Upper lobe of right lung (tissue), 1 donor: ENCODE data around the gene SRPK2. TPM values are rescaled to one million over a fixed set of nuclear protein-coding genes. Genes with fewer than 3 reads are reported as not detected.
"Not testable (repeated sequence)": the region's sequence is repeated elsewhere in the genome, so short reads cannot be mapped to it uniquely, and the experiment has no call there.

Experiments used
- ATAC-seq: fragments of 200-7000 bp; cut with Tn5 transposase; one replicate; pipeline ENCODE4 v1.9.1; 2020; ENCODE audit warnings: mild to moderate bottlenecking, moderate library complexity
- DNase-seq: peaks from one replicate; pipeline ENCODE4 v3.0.0-alpha.2; 2020
- H3K27ac ChIP-seq: fragments of 200-600 bp; one replicate; pipeline ENCODE4 v1.8.0; 2022
- H3K27me3 ChIP-seq: fragments of 200-600 bp; one replicate; pipeline ENCODE4 v1.8.0; 2022; ENCODE audit warnings: mild to moderate bottlenecking
- H3K36me3 ChIP-seq: fragments of 200-600 bp; one replicate; pipeline ENCODE4 v1.8.0; 2022
- H3K4me1 ChIP-seq: fragments of 200-600 bp; one replicate; pipeline ENCODE4 v1.8.0; 2022
- H3K4me3 ChIP-seq: fragments of 200-600 bp; one replicate; pipeline ENCODE4 v1.8.0; 2022; ENCODE audit warnings: mild to moderate bottlenecking
- H3K9me3 ChIP-seq: fragments of 200-600 bp; one replicate; pipeline ENCODE4 v1.8.0; 2022
- CTCF ChIP-seq: fragments of 200-600 bp; IDR thresholded peaks from one replicate; pipeline ENCODE4 v1.8.0; 2022; ENCODE audit warnings: antibody characterized with exemption
- intact Hi-C: fragments of 100-400 bp; cut with DNase I; formaldehyde crosslinking; loops from one replicate; pipeline ENCODE4 v1.11.0; 2022
- total RNA-seq: library from RNA; stranded (reverse); fragmentation: NEBNext Ultra II Directional; extraction: Animal tissue kit (Norgen Biotek cat#: 25700); gene quantifications from one replicate; pipeline ENCODE4 v1.2.1, GENCODE V29; 2021
- donor health status: DM: no; HTN: yes; CAD: no; lungs with severe emphysema.

Gene SRPK2
- total RNA-seq, 1 donor from 2014 or later, result 48.5 TPM

GRCh38 chr7:105325216-105325904, 63.4 kb downstream of the SRPK2 start:
- no peak for TF ChIP-seq CTCF
- DNase-seq (no peak), ATAC-seq (peak; percentile 61)
- Histone ChIP-seq H3K4me3 (no peak overlapping the region), H3K27me3 (no peaks in the 10 kb centered on the region), H3K27ac (no peak overlapping the region), H3K4me1 (no peaks in the 10 kb centered on the region), H3K36me3 (no peaks in the 10 kb centered on the region), H3K9me3 (no peaks in the 10 kb centered on the region)
- intact Hi-C loops, result no loop called here

GRCh38 chr7:105324606-105325005, 64.1 kb downstream of the SRPK2 start:
- H3K4me1 ChIP-seq, DNase-seq, H3K27ac ChIP-seq, H3K9me3 ChIP-seq, ATAC-seq, H3K4me3 ChIP-seq, H3K36me3 ChIP-seq, intact Hi-C loops, H3K27me3 ChIP-seq: not testable (repeated sequence)

GRCh38 chr7:105323366-105323765, 65.4 kb downstream of the SRPK2 start:
- no peaks in the 10 kb centered on the region for H3K27me3 ChIP-seq
- no peaks in the 10 kb centered on the region for H3K9me3 ChIP-seq
- TF ChIP-seq CTCF, result no peak
- ATAC-seq (no peak), DNase-seq (no peak)
- H3K4me3 ChIP-seq, result no peak overlapping the region
- H3K4me1 ChIP-seq, result no peaks in the 10 kb centered on the region
- H3K36me3 ChIP-seq, result no peaks in the 10 kb centered on the region
- no peak overlapping the region for H3K27ac ChIP-seq
- intact Hi-C loops, result no loop called here

- H3K4me3 ChIP-seq, result no peak overlapping the region
- H3K36me3 ChIP-seq, result no peaks in the 10 kb centered on the region
- DNase-seq, result no peak
- no peaks in the 10 kb centered on the region for H3K27me3 ChIP-seq
- ATAC-seq, result no peak
- no peaks in the 10 kb centered on the region for H3K9me3 ChIP-seq
- no peak overlapping the region for H3K27ac ChIP-seq
- intact Hi-C loops, result no loop called here
- no peak for TF ChIP-seq CTCF
- H3K4me1 ChIP-seq, result no peaks in the 10 kb centered on the region
Measured at GRCh38 chr7:105322655-105323277, 66.0 kb downstream of the SRPK2 start.

- Histone ChIP-seq H3K4me3 (no peak overlapping the region), H3K27me3 (no peaks in the 10 kb centered on the region), H3K4me1 (no peaks in the 10 kb centered on the region), H3K27ac (no peak overlapping the region), H3K36me3 (no peaks in the 10 kb centered on the region), H3K9me3 (no peaks in the 10 kb centered on the region)
- ATAC-seq (no peak), DNase-seq (no peak)
- intact Hi-C loops, result no loop called here
- TF ChIP-seq CTCF, result no peak
Measured at GRCh38 chr7:105321754-105322455, 66.8 kb downstream of the SRPK2 start.

GRCh38 chr7:105320896-105321295, 67.8 kb downstream of the SRPK2 start:
- ATAC-seq (no peak), DNase-seq (no peak)

More at GRCh38 chr7:105320896-105321295, 67.8 kb downstream of the SRPK2 start:
- Histone ChIP-seq H3K4me3 (no peak overlapping the region), H3K36me3 (no peaks in the 10 kb centered on the region), H3K4me1 (no peaks in the 10 kb centered on the region), H3K27ac (no peak overlapping the region), H3K9me3 (no peaks in the 10 kb centered on the region), H3K27me3 (no peaks in the 10 kb centered on the region)
- intact Hi-C loops, result no loop called here
- TF ChIP-seq CTCF, result no peak
